Sigmoid colon (tissue), 4 donors: ENCODE results near the gene PAK5.

Experiments used
- POLR2AphosphoS5 ChIP-seq, 4 donors: sonication (generic); formaldehyde crosslinking; IDR thresholded peaks; one replicate each; pipeline ENCODE4 v1.6.1; 2017; ENCODE audit warnings: antibody characterized with exemption in 4 of 4
- TF ChIP-seq, protein P1 (sequence below), 4 experiments: fragments of 450-650 bp in 3 of 4; fragments of 200-600 bp in 1 of 4; IDR thresholded peaks; one replicate each; pipeline ENCODE4 v1.5.1; 2016 to 2019; ENCODE audit warnings: antibody characterized with exemption in 4 of 4, mild to moderate bottlenecking in 3 of 4, moderate library complexity in 2 of 4

DNA sequence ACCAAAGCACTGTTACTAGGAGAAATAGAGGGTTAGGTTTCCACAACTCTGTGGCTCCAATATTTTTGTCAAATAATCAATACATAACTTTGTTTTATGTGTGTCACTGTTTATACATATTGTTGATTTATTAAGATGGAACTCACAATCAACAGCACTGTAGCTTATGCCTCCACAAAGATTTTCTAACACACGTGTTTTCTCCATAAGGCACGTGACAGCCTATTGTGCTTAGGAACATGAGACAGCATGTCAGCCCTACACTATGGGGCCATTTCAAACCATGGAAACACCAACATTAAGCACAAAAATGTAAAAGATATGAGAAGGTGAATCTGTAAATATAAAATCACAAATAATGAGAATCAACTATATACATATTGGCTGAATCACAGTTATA lies 127.0 kb downstream of the PAK5 start:
- TF ChIP-seq POLR2AphosphoS5 (IDR thresholded peaks at IDR 0.05), result no peak
- TF ChIP-seq, protein P1, sequence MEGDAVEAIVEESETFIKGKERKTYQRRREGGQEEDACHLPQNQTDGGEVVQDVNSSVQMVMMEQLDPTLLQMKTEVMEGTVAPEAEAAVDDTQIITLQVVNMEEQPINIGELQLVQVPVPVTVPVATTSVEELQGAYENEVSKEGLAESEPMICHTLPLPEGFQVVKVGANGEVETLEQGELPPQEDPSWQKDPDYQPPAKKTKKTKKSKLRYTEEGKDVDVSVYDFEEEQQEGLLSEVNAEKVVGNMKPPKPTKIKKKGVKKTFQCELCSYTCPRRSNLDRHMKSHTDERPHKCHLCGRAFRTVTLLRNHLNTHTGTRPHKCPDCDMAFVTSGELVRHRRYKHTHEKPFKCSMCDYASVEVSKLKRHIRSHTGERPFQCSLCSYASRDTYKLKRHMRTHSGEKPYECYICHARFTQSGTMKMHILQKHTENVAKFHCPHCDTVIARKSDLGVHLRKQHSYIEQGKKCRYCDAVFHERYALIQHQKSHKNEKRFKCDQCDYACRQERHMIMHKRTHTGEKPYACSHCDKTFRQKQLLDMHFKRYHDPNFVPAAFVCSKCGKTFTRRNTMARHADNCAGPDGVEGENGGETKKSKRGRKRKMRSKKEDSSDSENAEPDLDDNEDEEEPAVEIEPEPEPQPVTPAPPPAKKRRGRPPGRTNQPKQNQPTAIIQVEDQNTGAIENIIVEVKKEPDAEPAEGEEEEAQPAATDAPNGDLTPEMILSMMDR (IDR thresholded peaks at IDR 0.05), result no peak
